ENCODE data around the gene ZNF627. TPM values are rescaled to one million over a fixed set of nuclear protein-coding genes. Genes with fewer than 3 reads are reported as not detected.

Gene ZNF627
- total RNA-seq, 2 donors from 2014 or later = 4.6 to 8.8 TPM

DNA sequence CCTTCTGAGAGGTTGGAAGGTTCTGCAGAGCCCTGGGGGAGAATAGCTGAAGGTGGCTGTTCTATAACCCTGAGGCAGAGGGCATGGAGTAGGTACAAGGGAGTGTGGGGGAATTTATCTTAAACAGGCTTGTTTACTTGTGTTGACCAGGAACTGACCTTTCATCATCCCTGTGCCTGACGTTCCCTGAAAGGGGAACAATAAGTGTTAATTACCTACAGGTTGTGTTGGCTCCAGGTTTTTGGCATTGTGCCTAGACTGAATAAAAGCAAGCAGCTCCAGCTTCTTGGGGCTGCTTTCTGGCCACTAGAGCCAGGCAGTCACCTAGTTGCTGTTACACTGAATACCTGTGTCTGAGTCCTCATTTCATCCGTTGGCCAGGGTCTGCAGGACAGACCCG is 60.0 kb downstream of the ZNF627 start:
- Histone ChIP-seq H3K4me3 (no peak overlapping the region), H3K4me1 (no peaks in the 10 kb centered on the region), H3K36me3 (replicated peaks in 1 of 2; ENCODE audit: insufficient read depth in 1 of 2, low read depth in 2 of 2) (no peaks in the 10 kb centered on the region), H3K27ac (no peak overlapping the region), H3K9me3 (peaks cover 0 to 10% (median 0%) of the 10 kb centered on the region in 3 donors), H3K27me3 (no peaks in the 10 kb centered on the region)
- intact Hi-C loops (cut with DNase I) = no loop called here
- TF ChIP-seq, protein P1, sequence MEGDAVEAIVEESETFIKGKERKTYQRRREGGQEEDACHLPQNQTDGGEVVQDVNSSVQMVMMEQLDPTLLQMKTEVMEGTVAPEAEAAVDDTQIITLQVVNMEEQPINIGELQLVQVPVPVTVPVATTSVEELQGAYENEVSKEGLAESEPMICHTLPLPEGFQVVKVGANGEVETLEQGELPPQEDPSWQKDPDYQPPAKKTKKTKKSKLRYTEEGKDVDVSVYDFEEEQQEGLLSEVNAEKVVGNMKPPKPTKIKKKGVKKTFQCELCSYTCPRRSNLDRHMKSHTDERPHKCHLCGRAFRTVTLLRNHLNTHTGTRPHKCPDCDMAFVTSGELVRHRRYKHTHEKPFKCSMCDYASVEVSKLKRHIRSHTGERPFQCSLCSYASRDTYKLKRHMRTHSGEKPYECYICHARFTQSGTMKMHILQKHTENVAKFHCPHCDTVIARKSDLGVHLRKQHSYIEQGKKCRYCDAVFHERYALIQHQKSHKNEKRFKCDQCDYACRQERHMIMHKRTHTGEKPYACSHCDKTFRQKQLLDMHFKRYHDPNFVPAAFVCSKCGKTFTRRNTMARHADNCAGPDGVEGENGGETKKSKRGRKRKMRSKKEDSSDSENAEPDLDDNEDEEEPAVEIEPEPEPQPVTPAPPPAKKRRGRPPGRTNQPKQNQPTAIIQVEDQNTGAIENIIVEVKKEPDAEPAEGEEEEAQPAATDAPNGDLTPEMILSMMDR (IDR thresholded peaks at IDR 0.05) = no peak
- TF ChIP-seq POLR2A (IDR thresholded peaks at IDR 0.05) = no peak
- peak in 1 of 4 donors; percentile 3 for DNase-seq
- no peak for ATAC-seq
- WGBS, 2 donors = 53 to 62% methylated on average over 3 of the region's 3 CpGs

DNA sequence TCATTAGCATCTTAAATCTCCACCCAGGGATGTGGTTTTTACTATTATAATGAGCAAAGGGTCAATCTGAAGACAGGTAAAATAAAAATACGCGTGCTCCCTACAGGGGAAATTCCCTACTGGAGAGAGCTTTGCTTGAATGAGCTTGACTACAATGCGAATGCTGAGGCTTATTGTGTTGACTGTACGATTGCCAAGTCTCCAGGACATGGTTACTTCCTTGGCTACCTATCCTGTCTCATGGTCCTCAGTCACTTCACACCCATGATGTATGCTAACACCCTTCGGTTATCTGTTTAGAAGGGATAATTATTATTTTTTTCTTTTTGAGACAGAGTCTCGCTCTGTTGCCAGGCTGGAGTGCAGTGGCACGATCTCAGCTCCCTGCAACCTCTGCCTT is 61.7 kb downstream of the ZNF627 start:
- H3K27ac ChIP-seq = no peak overlapping the region
- no peaks in the 10 kb centered on the region for H3K4me1 ChIP-seq
- H3K36me3 ChIP-seq (replicated peaks in 1 of 2; ENCODE audit: insufficient read depth in 1 of 2, low read depth in 2 of 2) = no peaks in the 10 kb centered on the region
- ATAC-seq = no peak
- no peaks in the 10 kb centered on the region for H3K27me3 ChIP-seq
- DNase-seq = no peak
- intact Hi-C loops (cut with DNase I) = no loop called here
- WGBS, 2 donors = 70 to 72% methylated on average over 7 of the region's 7 CpGs
- H3K9me3 ChIP-seq = no peaks in the 10 kb centered on the region
- H3K4me3 ChIP-seq = no peak overlapping the region
- no peak for TF ChIP-seq POLR2A (IDR thresholded peaks at IDR 0.05)
- TF ChIP-seq, protein P1 (IDR thresholded peaks at IDR 0.05) = no peak

DNA sequence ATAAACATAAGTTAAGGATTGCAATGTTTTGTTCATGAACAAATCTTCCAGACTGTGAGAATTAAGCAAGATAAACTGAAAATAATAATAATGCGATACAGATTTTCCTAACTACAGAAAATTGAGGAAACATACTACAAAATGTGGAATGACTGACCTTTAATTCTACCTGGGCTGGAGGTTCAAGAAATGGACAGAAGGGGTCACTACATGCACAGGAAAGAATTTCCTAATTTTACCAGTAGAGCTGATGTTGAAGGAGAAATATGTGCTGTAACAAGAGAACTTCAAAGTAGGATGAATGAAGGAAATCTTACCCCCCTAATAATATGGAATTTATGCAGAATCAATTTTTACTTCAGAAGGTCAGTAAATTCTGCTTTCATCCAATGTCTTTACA is 62.3 kb downstream of the ZNF627 start:
- no peaks in the 10 kb centered on the region for H3K27me3 ChIP-seq
- H3K9me3 ChIP-seq = no peaks in the 10 kb centered on the region
- H3K36me3 ChIP-seq (replicated peaks in 1 of 2; ENCODE audit: insufficient read depth in 1 of 2, low read depth in 2 of 2) = no peaks in the 10 kb centered on the region
- TF ChIP-seq, protein P1 (IDR thresholded peaks at IDR 0.05) = peak in 5 of 7 experiments; percentile 24 to 46 (median 35)
- TF ChIP-seq POLR2A (IDR thresholded peaks at IDR 0.05) = no peak
- ATAC-seq (no peak), DNase-seq (no peak)
- H3K4me1 ChIP-seq = no peaks in the 10 kb centered on the region
- H3K4me3 ChIP-seq = no peak overlapping the region
- intact Hi-C loops (cut with DNase I) = no loop called here
- WGBS, 2 donors = 94 to 100% methylated on average over 1 of the region's 1 CpG
- no peak overlapping the region for H3K27ac ChIP-seq

DNA sequence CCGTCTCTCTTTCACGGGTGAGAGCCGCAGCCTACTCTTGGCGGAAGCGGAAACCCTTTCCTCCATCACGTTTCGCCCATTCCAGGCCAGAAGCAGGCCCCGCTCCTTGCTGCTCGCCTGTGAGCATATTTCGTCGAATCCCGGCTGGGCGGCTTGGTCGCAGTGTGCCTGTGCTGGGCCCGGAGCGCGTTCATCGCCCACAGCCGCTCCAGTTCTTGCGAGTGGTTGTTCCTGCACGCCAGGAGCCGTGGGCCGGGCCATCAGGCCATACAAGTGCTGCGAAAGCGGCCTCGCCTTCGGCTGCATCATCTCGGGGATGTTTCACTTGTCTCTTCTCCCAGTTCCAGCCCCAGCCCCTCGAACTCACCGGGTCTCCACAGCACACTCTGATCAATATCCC is 65.0 kb downstream of the ZNF627 start:
- intact Hi-C loops (cut with DNase I) = no loop called here
- H3K36me3 ChIP-seq (replicated peaks in 1 of 2; ENCODE audit: insufficient read depth in 1 of 2, low read depth in 2 of 2) = no peaks in the 10 kb centered on the region
- DNase-seq (no peak), ATAC-seq (no peak)
- no peak overlapping the region for H3K4me3 ChIP-seq
- no peaks in the 10 kb centered on the region for H3K4me1 ChIP-seq
- no peaks in the 10 kb centered on the region for H3K27me3 ChIP-seq
- no peak overlapping the region for H3K27ac ChIP-seq
- no peaks in the 10 kb centered on the region for H3K9me3 ChIP-seq
- 93 to 94% methylated on average over 30 of the region's 30 CpGs for WGBS, 2 donors
- TF ChIP-seq POLR2A (IDR thresholded peaks at IDR 0.05) = no peak
- TF ChIP-seq, protein P1 (IDR thresholded peaks at IDR 0.05) = no peak

DNA sequence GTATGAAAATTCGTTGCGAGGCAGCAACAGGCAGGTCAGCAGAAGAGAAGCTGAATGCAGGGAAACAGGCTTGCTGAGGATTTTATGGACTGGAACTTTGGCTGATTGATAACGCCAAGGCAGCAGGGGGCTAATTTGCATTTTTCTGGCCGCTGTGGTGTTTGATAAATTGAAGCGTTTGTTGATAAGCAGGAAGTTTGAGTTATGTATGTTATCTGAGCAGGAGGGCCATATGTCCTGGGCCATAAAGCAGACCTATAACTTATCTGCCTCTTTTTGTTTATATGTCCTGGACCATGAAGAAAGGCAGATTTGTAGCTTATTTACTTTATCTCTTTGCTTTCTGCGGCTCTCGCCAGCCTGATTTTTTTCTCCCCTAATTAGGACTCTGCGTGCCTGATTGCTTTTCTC is 65.9 kb downstream of the ZNF627 start:
- Histone ChIP-seq H3K36me3 (replicated peaks in 1 of 2; ENCODE audit: insufficient read depth in 1 of 2, low read depth in 2 of 2) (no peaks in the 10 kb centered on the region), H3K4me1 (no peaks in the 10 kb centered on the region), H3K27ac (no peak overlapping the region), H3K4me3 (no peak overlapping the region), H3K27me3 (no peaks in the 10 kb centered on the region), H3K9me3 (no peaks in the 10 kb centered on the region)
- TF ChIP-seq, protein P1 (IDR thresholded peaks at IDR 0.05) = no peak
- TF ChIP-seq POLR2A (IDR thresholded peaks at IDR 0.05) = no peak
- no peak for DNase-seq
- 46 to 52% methylated on average over 8 of the region's 8 CpGs for WGBS, 2 donors
- intact Hi-C loops (cut with DNase I) = no loop called here
- ATAC-seq = no peak
